K562 (cell line): ENCODE results near the gene RIMKLA. TPM values are rescaled to one million over a fixed set of nuclear protein-coding genes. Genes with fewer than 3 reads are reported as not detected.

ENCODE experiments used
- ATAC-seq: fragments of 200-7000 bp; cut with Tn5 transposase; 3 replicates; pipeline ENCODE4 v1.9.1; 2020; ENCODE audit warnings: moderate library complexity
- BruUV-seq: library from RNA; stranded (reverse); fragments of 400-500 nt; replicated peaks from 2 replicates; lab custom pipeline; 2021; lab: Mats Ljungman, UMichigan
- CTCF ChIA-PET: fragments of 300-600 bp; formaldehyde crosslinking; extraction: SDS; loops from one replicate; lab custom pipeline; 2021; ENCODE audit warnings: low intra/inter-chr PET ratio; lab: Yijun Ruan, JAX
- POLR2A ChIA-PET: fragments of 300-600, 350-650 bp; sonication (Branson Sonifier 250); formaldehyde crosslinking; extraction: SDS; loops from one replicate; lab custom pipeline; 2021; ENCODE audit warnings: antibody characterized with exemption, inconsistent platforms; lab: Yijun Ruan, JAX
- DNase-seq, 4 experiments: peaks; one replicate each; pipeline versions ENCODE4 v3.0.0 to v3.0.0-alpha.2; 2011 to 2018; ENCODE audit warnings: low spot score in 3 of 4, mixed read lengths in 3 of 4; ENCODE audit errors: extremely low read depth in 1 of 4
- FAIRE-seq: peaks from 2 replicates; lab custom pipeline; 2011; peaks lifted over from hg19 to GRCh38; lab: Jason Lieb, UNC
- H2AFZ ChIP-seq: 2 replicates; pipeline ENCODE4 v1.6.0; 2011; ENCODE audit warnings: low read depth, low read length, control low read depth, inconsistent platforms
- H3K27ac ChIP-seq: fragments of 200-600 bp; 3 replicates; pipeline ENCODE4 v1.8.0; 2011; ENCODE audit warnings: low read depth, mild to moderate bottlenecking, control low read depth, inconsistent platforms, low read length, moderate library complexity, mixed read lengths; ENCODE audit errors: extremely low read depth
- H3K27me3 ChIP-seq, 2 experiments: fragments of 300-600 bp in 1 of 2; 2 replicates in 1 of 2; 3 replicates in 1 of 2; pipeline versions ENCODE4 v1.6.0 to v1.8.0; 2011; ENCODE audit warnings: inconsistent platforms in 2 of 2, low read length in 2 of 2, mild to moderate bottlenecking in 1 of 2, mixed read lengths in 1 of 2, moderate library complexity in 1 of 2; ENCODE audit not compliant: control insufficient read depth in 2 of 2, insufficient read depth in 2 of 2
- H3K36me3 ChIP-seq: fragments of 300-600 bp; 3 replicates; pipeline ENCODE4 v1.8.0; 2011; ENCODE audit warnings: mild to moderate bottlenecking, low read length, inconsistent platforms; ENCODE audit not compliant: control insufficient read depth, insufficient read depth
- H3K4me1 ChIP-seq, 2 experiments: fragments of 200-600 bp in 1 of 2; replicated peaks in 1 of 2; 2 replicates in 1 of 2; 3 replicates in 1 of 2; pipeline versions ENCODE4 v1.5.1 to v1.8.0; 2011; ENCODE audit warnings: inconsistent platforms in 2 of 2, low read length in 2 of 2, mild to moderate bottlenecking in 1 of 2, mixed read lengths in 1 of 2, moderate library complexity in 1 of 2; ENCODE audit not compliant: control insufficient read depth in 2 of 2, insufficient read depth in 2 of 2
- H3K4me2 ChIP-seq: 2 replicates; pipeline ENCODE4 v1.6.1; 2011; ENCODE audit warnings: low read length, control low read depth, inconsistent platforms, mixed read lengths; ENCODE audit not compliant: insufficient read depth
- H3K4me3 ChIP-seq: fragments of 200-600 bp; sonication (generic), shearing (Covaris generic); 2 replicates; pipeline ENCODE4 v1.5.1; 2016; ENCODE audit warnings: control low read depth, inconsistent platforms
- H3K79me2 ChIP-seq: fragments of 200-600 bp; 3 replicates; pipeline ENCODE4 v1.8.0; 2011; ENCODE audit warnings: low read length, inconsistent platforms; ENCODE audit not compliant: control insufficient read depth, insufficient read depth
- H3K9ac ChIP-seq, 2 experiments: 2 replicates each; pipeline versions ENCODE4 v1.6.0 to v1.6.1; 2011; ENCODE audit warnings: low read depth in 2 of 2, low read length in 2 of 2, control low read depth in 1 of 2, inconsistent platforms in 1 of 2, mild to moderate bottlenecking in 1 of 2, mixed read lengths in 1 of 2; ENCODE audit not compliant: insufficient read depth in 1 of 2
- H3K9me1 ChIP-seq: one replicate; pipeline ENCODE4 v1.6.0; 2011; ENCODE audit warnings: inconsistent platforms, mild to moderate bottlenecking, low read length, moderate library complexity; ENCODE audit not compliant: control insufficient read depth, insufficient read depth
- H3K9me3 ChIP-seq: replicated peaks from 2 replicates; pipeline ENCODE4 v1.5.1; 2011; ENCODE audit warnings: low read depth, low read length, inconsistent platforms; ENCODE audit not compliant: control insufficient read depth, insufficient read depth
- H4K20me1 ChIP-seq: replicated peaks from 2 replicates; pipeline ENCODE4 v1.6.1; 2011; ENCODE audit warnings: low read length, inconsistent platforms, mixed read lengths; ENCODE audit not compliant: control insufficient read depth, insufficient read depth
- CAMTA2 ChIP-seq: fragments of 250-450 bp; sonication (Bioruptor Pico); conservative IDR thresholded peaks from 2 replicates; pipeline ENCODE4 v1.5.1; 2022
- CUX1 ChIP-seq: fragments of 200-800 bp; sonication (Bioruptor generic); IDR thresholded peaks from 2 replicates; pipeline ENCODE4 v1.6.1; 2016; ENCODE audit warnings: missing genetic modification characterization, missing compliant biosample characterization
- EP400 ChIP-seq: fragments of 450-650 bp; IDR thresholded peaks from 2 replicates; pipeline ENCODE4 v1.6.1; 2017; ENCODE audit warnings: antibody characterized with exemption, mild to moderate bottlenecking, moderate library complexity
- GATA2 ChIP-seq: sonication (generic); formaldehyde crosslinking; IDR thresholded peaks from 2 replicates; pipeline ENCODE4 v1.4.0; 2020; ENCODE audit warnings: mild to moderate bottlenecking, missing genetic modification reagents
- GATAD2B ChIP-seq: fragments of 450-650 bp; IDR thresholded peaks from 2 replicates; pipeline ENCODE4 v1.6.1; 2017; ENCODE audit warnings: mild to moderate bottlenecking, borderline replicate concordance
- MCM2 ChIP-seq: fragments of 450-650 bp; IDR thresholded peaks from 2 replicates; pipeline ENCODE4 v1.6.1; 2017; ENCODE audit warnings: low read depth, mild to moderate bottlenecking
- MED1 ChIP-seq: sonication (generic); formaldehyde crosslinking; IDR thresholded peaks from 2 replicates; pipeline ENCODE4 v1.8.1; 2023; ENCODE audit warnings: missing genetic modification reagents, borderline replicate concordance
- NFXL1 ChIP-seq: fragments of 450-650 bp; formaldehyde crosslinking; IDR thresholded peaks from 2 replicates; pipeline ENCODE4 v1.4.0; 2021; ENCODE audit warnings: mild to moderate bottlenecking
- PTRF ChIP-seq: fragments of 450-650 bp; IDR thresholded peaks from 2 replicates; pipeline ENCODE4 v1.6.1; 2016; ENCODE audit warnings: mild to moderate bottlenecking, missing genetic modification characterization, missing compliant biosample characterization
- RBM39 ChIP-seq: fragments of 200-400 bp; formaldehyde crosslinking; optimal IDR thresholded peaks from 2 replicates; pipeline ENCODE3; 2018; ENCODE audit warnings: low read depth, low read length
- SRF ChIP-seq, 2 experiments: fragments of 250-450, 450-650 bp in 1 of 2; sonication (Bioruptor Pico) in 1 of 2; sonication (generic) in 1 of 2; formaldehyde crosslinking; IDR thresholded peaks; 2 replicates each; pipeline versions ENCODE4 v1.5.0 to v1.5.1; 2020 to 2022; ENCODE audit warnings: mild to moderate bottlenecking in 1 of 2, missing genetic modification reagents in 1 of 2
- TARDBP ChIP-seq: fragments of 450-650 bp; IDR thresholded peaks from 2 replicates; pipeline ENCODE4 v1.6.1; 2016
- ZNF445 ChIP-seq: fragments of 250-450 bp; sonication (Bioruptor Pico); IDR thresholded peaks from 2 replicates; pipeline ENCODE4 v1.4.0; 2020; ENCODE audit warnings: low read depth, mild to moderate bottlenecking, moderate library complexity
- WGBS: fragments of 100-300 bp; shearing (Covaris generic); methylation state at CpG from one replicate; pipeline ENCODE4 v1.1.6; 2016; ENCODE audit warnings: low coverage, mixed read lengths; ENCODE audit not compliant: insufficient coverage; ENCODE audit errors: missing lambda C conversion rate; 5-methylcytosine and 5-hydroxymethylcytosine counted together
- in situ Hi-C: fragments of 300-500 bp; cut with MboI; formaldehyde crosslinking; loops from 4 replicates; pipeline ENCODE4 v1.15.0; 2018; ENCODE audit warnings: inconsistent platforms, mixed read lengths
- intact Hi-C: fragments of 100-400 bp; cut with micrococcal nuclease; formaldehyde crosslinking; loops from 2 replicates; pipeline ENCODE4 v1.14.2; 2022
- polyA plus RNA-seq, 8 experiments: library from polyadenylated mRNA; depleted of rRNA in 4 of 8; stranded (reverse) in 5 of 8; unstranded in 3 of 8; fragments of >200 nt; fragmentation: Nextera tagmentation in 2 of 8; fragmentation: Illumina TruSeq in 1 of 8; extraction: Ambion mirVana in 2 of 8; extraction: Trizol in 1 of 8; gene quantifications; 2 replicates each; pipeline versions ENCODE4 v1.2.1 to v1.2.3, GENCODE V29; 2011 to 2014; ENCODE audit warnings: inconsistent platforms in 1 of 8, missing spikeins in 1 of 8
- total RNA-seq, 7 experiments: library from RNA; depleted of rRNA in 6 of 7; stranded (reverse); fragments of >200 nt in 6 of 7; fragmentation: Illumina TruSeq in 2 of 7; extraction: Trizol in 2 of 7; gene quantifications; 2 replicates each; pipeline versions ENCODE4 v1.2.1 to v1.2.3, GENCODE V29; 2011 to 2021; ENCODE audit warnings: low replicate concordance in 1 of 7

The RIMKLA gene
- total and polyA plus RNA-seq, 9 of the 15 experiments (the other 6 are each of a cell fraction or from before 2014, with no cell fraction given): 0.02 TPM; not detected in 8

- Histone ChIP-seq H3K4me3 (no peak overlapping the region), H3K36me3 (no peaks in the 10 kb centered on the region), H3K27ac (no peak overlapping the region), H3K4me1 (no peaks in the 10 kb centered on the region), H3K4me2 (no peak overlapping the region), H4K20me1 (no peaks in the 10 kb centered on the region), H3K27me3 (peaks cover 21 to 36% of the 10 kb centered on the region in 2 experiments), H3K9me3 (no peaks in the 10 kb centered on the region), H3K9me1 (no peaks in the 10 kb centered on the region), H3K9ac (no peak overlapping the region), H3K79me2 (no peaks in the 10 kb centered on the region), H2AFZ (no peak overlapping the region)
- TF ChIP-seq PTRF (tag) (no peak), GATAD2B (no peak), CAMTA2 (CRISPR knock-in tag) (no peak), CUX1 (CRISPR knock-in tag) (no peak), ZNF445 (CRISPR knock-in tag) (no peak), TARDBP (no peak), RBM39 (no peak), MED1 (CRISPR knock-in tag) (no peak), SRF (CRISPR knock-in tag; IDR thresholded peaks at IDR 0.05) (no peak), MCM2 (no peak), GATA2 (CRISPR knock-in tag) (no peak), EP400 (no peak), NFXL1 (CRISPR knock-in tag) (no peak)
- CTCF ChIA-PET: no interaction called here
- intact Hi-C loops (no loop called here), in situ Hi-C loops (no loop called here)
- DNase-seq: no peak
- no TSS peak for BruUV-seq
- POLR2A ChIA-PET: interaction anchor here (0.6 to 1.8 kb wide), 3 partner anchors 15 to 638 kb away, joined by 3 to 5 read pairs (median 5); no protein-coding TSS in a partner anchor
- no peak for ATAC-seq
- WGBS: 0% methylated on average over 4 of the region's 4 CpGs
- no peak for FAIRE-seq
Observed at GRCh38 chr1:42434340-42434739, 53.7 kb downstream of the RIMKLA start.
